Endodermal cell (in vitro differentiated cells): Measurements from ENCODE around the gene ZFP92. TPM values are rescaled to one million over a fixed set of nuclear protein-coding genes. Genes with fewer than 3 reads are reported as not detected.

Experiments
- DNase-seq: peaks from one replicate; pipeline ENCODE4 v3.0.0-alpha.2; 2017
- H3K27ac ChIP-seq: 2 replicates; pipeline ENCODE4 v1.5.1; 2013; ENCODE audit warnings: mild to moderate bottlenecking, low read depth, low read length, moderate library complexity
- H3K27me3 ChIP-seq: 2 replicates; pipeline ENCODE4 v1.6.1; 2013; ENCODE audit warnings: mild to moderate bottlenecking, low read length, moderate library complexity; ENCODE audit not compliant: insufficient read depth, control insufficient read depth, poor library complexity, severe bottlenecking
- H3K36me3 ChIP-seq: 2 replicates; pipeline ENCODE4 v1.7.0; 2013; ENCODE audit warnings: mild to moderate bottlenecking, low read length, moderate library complexity; ENCODE audit not compliant: control insufficient read depth, insufficient read depth
- H3K4me1 ChIP-seq: one replicate; pipeline ENCODE4 v1.7.0; 2013; ENCODE audit warnings: low read length; ENCODE audit not compliant: control insufficient read depth, insufficient read depth
- H3K4me3 ChIP-seq: 2 replicates; pipeline ENCODE4 v1.5.1; 2013; ENCODE audit warnings: mild to moderate bottlenecking, low read length, moderate library complexity
- H3K9ac ChIP-seq: 2 replicates; pipeline ENCODE4 v1.6.1; 2013; ENCODE audit warnings: mild to moderate bottlenecking, low read length, moderate library complexity; ENCODE audit not compliant: poor library complexity, severe bottlenecking; ENCODE audit errors: extremely low read depth
- H3K9me3 ChIP-seq: 2 replicates; pipeline ENCODE4 v1.6.1; 2013; ENCODE audit warnings: mild to moderate bottlenecking, low read length, moderate library complexity; ENCODE audit not compliant: control insufficient read depth
- H3K27ac Mint-ChIP-seq: 2 replicates; pipeline ENCODE4 v1.8.0; 2020; ENCODE audit warnings: mixed read lengths
- H3K27me3 Mint-ChIP-seq: 2 replicates; pipeline ENCODE4 v1.8.0; 2021; ENCODE audit warnings: mild to moderate bottlenecking, mixed read lengths; ENCODE audit not compliant: insufficient read depth
- H3K36me3 Mint-ChIP-seq: 2 replicates; pipeline ENCODE4 v1.8.0; 2020; ENCODE audit warnings: low read depth, mixed read lengths
- H3K4me1 Mint-ChIP-seq: 2 replicates; pipeline ENCODE4 v1.8.0; 2020; ENCODE audit warnings: mixed read lengths
- H3K4me3 Mint-ChIP-seq: 2 replicates; pipeline ENCODE4 v1.8.0; 2020; ENCODE audit warnings: mild to moderate bottlenecking, moderate library complexity, mixed read lengths
- H3K9me3 Mint-ChIP-seq: 2 replicates; pipeline ENCODE4 v1.8.0; 2020; ENCODE audit warnings: mild to moderate bottlenecking, mixed read lengths
- CTCF ChIP-seq: fragments of 200-600 bp; sonication (generic); conservative IDR thresholded peaks from 2 replicates; pipeline ENCODE4 v1.5.0; 2021; ENCODE audit warnings: antibody characterized with exemption, mild to moderate bottlenecking
- WGBS, 2 experiments: methylation state at CpG; one replicate each; pipeline versions ENCODE4 v1.1.5 to v1.1.7; 2013; ENCODE audit warnings: missing lambda C conversion rate in 2 of 2, mixed read lengths in 1 of 2; ENCODE audit not compliant: insufficient coverage in 1 of 2, insufficient read length in 1 of 2; 5-methylcytosine and 5-hydroxymethylcytosine counted together
- total RNA-seq, 2 donors: library from RNA; stranded (reverse); fragmentation: NEBNext Ultra II Directional in 1 of 2; extraction: Animal tissue kit (Norgen Biotek cat#: 25700) in 1 of 2; gene quantifications; 2 replicates in 1 of 2; 3 replicates in 1 of 2; pipeline ENCODE4 v1.2.1, GENCODE V29; 2021

ZFP92 gene
- total RNA-seq, 2 donors from 2014 or later, result 0.29 to 0.31 TPM

- H3K9me3 Mint-ChIP-seq, result peaks cover 71% of the 10 kb centered on the region
- no peak overlapping the region for H3K27ac Mint-ChIP-seq
- H3K36me3 Mint-ChIP-seq, result peaks cover 4% of the 10 kb centered on the region
- Histone ChIP-seq H3K27me3 (no peaks in the 10 kb centered on the region), H3K4me3 (no peak overlapping the region), H3K9ac (no peak overlapping the region), H3K27ac (no peak overlapping the region), H3K9me3 (no peaks in the 10 kb centered on the region), H3K4me1 (no peaks in the 10 kb centered on the region), H3K36me3 (no peaks in the 10 kb centered on the region)
- DNase-seq, result no peak
- H3K4me3 Mint-ChIP-seq, result no peak overlapping the region
- WGBS, 2 experiments, result 92 to 93% methylated on average over 2 to 12 of the region's 12 CpGs
- no peaks in the 10 kb centered on the region for H3K27me3 Mint-ChIP-seq
- no peak for TF ChIP-seq CTCF
- no peaks in the 10 kb centered on the region for H3K4me1 Mint-ChIP-seq
Measured at GRCh38 chrX:153456161-153456560, 44.9 kb downstream of the ZFP92 start.

DNA sequence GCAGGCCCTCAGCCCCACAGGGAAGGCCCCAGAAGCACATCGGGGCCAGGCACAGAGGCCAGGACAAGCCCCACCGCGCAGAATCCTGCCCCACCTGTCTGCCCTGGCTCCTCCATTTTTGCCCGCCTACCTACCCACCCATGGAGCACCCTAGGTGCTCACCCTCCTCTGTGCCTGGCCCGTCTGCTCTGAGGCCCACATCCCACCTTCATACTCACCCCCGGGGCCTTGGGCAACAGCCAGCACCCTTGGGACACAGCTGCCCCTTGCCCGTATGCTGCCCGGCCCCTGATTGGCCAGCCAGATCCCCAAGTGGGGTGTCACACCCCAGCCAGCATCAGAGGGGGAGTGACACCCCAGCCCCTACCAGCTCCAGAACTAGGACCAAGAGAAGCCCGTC is 45.4 kb downstream of the ZFP92 start:
- Histone ChIP-seq H3K36me3 (no peaks in the 10 kb centered on the region), H3K4me3 (no peak overlapping the region), H3K9me3 (no peaks in the 10 kb centered on the region), H3K9ac (no peak overlapping the region), H3K4me1 (no peaks in the 10 kb centered on the region), H3K27me3 (no peaks in the 10 kb centered on the region), H3K27ac (no peak overlapping the region)
- whole genome bisulfite sequencing, 2 experiments, result 90% methylated on average over 9 of the region's 9 CpGs; no CpG with 5 or more reads in 1 of the 2 experiments
- H3K9me3 Mint-ChIP-seq, result peaks cover 71% of the 10 kb centered on the region
- no peak overlapping the region for H3K27ac Mint-ChIP-seq
- H3K36me3 Mint-ChIP-seq, result peaks cover 4% of the 10 kb centered on the region
- DNase-seq, result no peak
- no peak for TF ChIP-seq CTCF
- H3K27me3 Mint-ChIP-seq, result no peaks in the 10 kb centered on the region
- H3K4me1 Mint-ChIP-seq, result no peaks in the 10 kb centered on the region
- H3K4me3 Mint-ChIP-seq, result no peak overlapping the region

DNA sequence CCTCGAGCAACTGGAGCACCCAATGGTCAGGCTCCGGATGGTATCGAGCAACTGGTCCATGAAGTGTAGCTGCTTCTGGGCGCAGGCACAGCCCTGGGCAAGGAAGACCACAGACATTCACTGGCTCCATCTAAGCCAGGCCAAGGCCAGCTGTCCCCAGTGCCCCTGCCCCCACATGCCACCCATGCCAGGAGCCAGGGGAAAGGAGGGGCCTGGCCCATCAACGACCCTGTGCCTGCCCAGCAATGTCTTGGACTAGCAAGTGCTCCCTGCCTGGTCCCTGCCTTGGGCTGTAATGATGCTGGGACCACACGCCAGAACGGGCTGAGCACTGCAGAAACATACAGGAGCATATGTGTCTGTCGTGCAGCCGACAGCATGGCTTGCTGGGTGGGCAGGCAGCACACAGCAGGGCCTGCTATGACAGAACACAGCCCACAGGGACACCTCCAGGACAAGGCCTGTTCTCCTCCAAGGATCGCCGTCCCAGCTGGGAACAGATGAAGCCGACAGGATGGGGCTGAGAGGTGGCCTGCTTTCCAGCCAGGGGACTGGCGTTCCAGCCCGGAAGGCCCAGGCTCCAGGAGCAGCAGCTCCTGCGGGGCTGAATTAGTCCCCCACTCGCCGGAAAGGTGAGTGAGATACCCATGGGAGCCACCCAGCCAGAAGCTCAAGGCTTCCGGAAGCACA is 46.0 kb downstream of the ZFP92 start:
- DNase-seq, result no peak
- peaks cover 71% of the 10 kb centered on the region for H3K9me3 Mint-ChIP-seq
- no peak overlapping the region for H3K27ac Mint-ChIP-seq
- WGBS, 2 experiments, result 91 to 94% methylated on average over 4 to 18 of the region's 18 CpGs
- no peaks in the 10 kb centered on the region for H3K27me3 ChIP-seq
- no peaks in the 10 kb centered on the region for H3K9me3 ChIP-seq
- H3K4me1 Mint-ChIP-seq, result no peaks in the 10 kb centered on the region
- H3K27me3 Mint-ChIP-seq, result no peaks in the 10 kb centered on the region
- H3K4me3 Mint-ChIP-seq, result no peak overlapping the region
- no peak overlapping the region for H3K27ac ChIP-seq
- TF ChIP-seq CTCF, result no peak
- H3K36me3 Mint-ChIP-seq, result peaks cover 4% of the 10 kb centered on the region
- no peaks in the 10 kb centered on the region for H3K4me1 ChIP-seq
- no peak overlapping the region for H3K4me3 ChIP-seq
- H3K36me3 ChIP-seq, result no peaks in the 10 kb centered on the region
- H3K9ac ChIP-seq, result no peak overlapping the region
